Activated CD8-positive, alpha-beta memory T cell treated with anti-CD3 and anti-CD28 coated beads, Interleukin-2, amount 50 U/mL, for 4 hours (primary cell): ENCODE results near the gene RAB27B.
"Not testable (repeated sequence)": the region's sequence is repeated elsewhere in the genome, so short reads cannot be mapped to it uniquely, and the experiment has no call there.

Source experiments
- DNase-seq: peaks from one replicate; pipeline ENCODE4 v3.0.0-alpha.2; 2020

The RAB27B gene

GRCh38 chr18:54820785-54821275 is 7.4 kb upstream of the RAB27B start:
- not testable (repeated sequence) for DNase-seq

- no peak for DNase-seq
Observed at GRCh38 chr18:54822872-54823845, 5.1 kb upstream of the RAB27B start.

- DNase-seq = no peak
Observed at GRCh38 chr18:54824761-54825160, 3.5 kb upstream of the RAB27B start.

- DNase-seq = no peak
Observed at GRCh38 chr18:54825601-54826344, 2.5 kb upstream of the RAB27B start.

- DNase-seq = no peak
Observed at GRCh38 chr18:54828986-54829385, 709 bp downstream of the RAB27B start.

GRCh38 chr18:54829856-54830255 is 1.6 kb downstream of the RAB27B start:
- no peak for DNase-seq

GRCh38 chr18:54830260-54830659 is 2.0 kb downstream of the RAB27B start:
- no peak for DNase-seq

GRCh38 chr18:54830866-54831265 is 2.6 kb downstream of the RAB27B start:
- DNase-seq = no peak

GRCh38 chr18:54835944-54836343 is 7.7 kb downstream of the RAB27B start:
- no peak for DNase-seq

GRCh38 chr18:54843314-54843713 is 15.0 kb downstream of the RAB27B start:
- DNase-seq = no peak

GRCh38 chr18:54845787-54846186 is 17.5 kb downstream of the RAB27B start:
- DNase-seq = no peak

- DNase-seq = no peak
Observed at GRCh38 chr18:54848121-54848520, 19.8 kb downstream of the RAB27B start.

- DNase-seq = no peak
Observed at GRCh38 chr18:54849683-54850082, 21.4 kb downstream of the RAB27B start.

- no peak for DNase-seq
Observed at GRCh38 chr18:54850598-54850997, 22.3 kb downstream of the RAB27B start.

- DNase-seq = no peak
Observed at GRCh38 chr18:54852780-54853675, 24.8 kb downstream of the RAB27B start.

GRCh38 chr18:54855050-54855449 is 26.8 kb downstream of the RAB27B start:
- not testable (repeated sequence) for DNase-seq

GRCh38 chr18:54856105-54856646 is 27.9 kb downstream of the RAB27B start:
- DNase-seq = no peak

- DNase-seq = no peak
Observed at GRCh38 chr18:54857499-54857898, 29.2 kb downstream of the RAB27B start.

- no peak for DNase-seq
Observed at GRCh38 chr18:54859667-54860421, 31.6 kb downstream of the RAB27B start.

GRCh38 chr18:54860941-54861340 is 32.7 kb downstream of the RAB27B start:
- no peak for DNase-seq

- DNase-seq = no peak
Observed at GRCh38 chr18:54867131-54867530, 38.9 kb downstream of the RAB27B start.

GRCh38 chr18:54871231-54871630 is 43.0 kb downstream of the RAB27B start:
- no peak for DNase-seq
